ENCODE data around the gene MDGA2. TPM values are rescaled to one million over a fixed set of nuclear protein-coding genes. Genes with fewer than 3 reads are reported as not detected.

MDGA2 gene
- total and polyA plus RNA-seq, 2 of the 8 experiments (the other 6 are each of a cell fraction or from before 2014, with no cell fraction given), result 0.11 to 0.69 TPM

- Histone ChIP-seq H2AFZ (ENCODE audit: low read length) (no peak overlapping the region), H3K14ac (ENCODE audit: insufficient read length) (no peak overlapping the region), H2BK12ac (ENCODE audit: low read depth, low read length) (no peak overlapping the region), H3K79me1 (ENCODE audit: low read depth, low read length) (no peaks in the 10 kb centered on the region), H4K91ac (replicated peaks; ENCODE audit: insufficient read length, low read length) (no peak overlapping the region), H3K23ac (ENCODE audit: insufficient read length) (no peak overlapping the region), H2BK120ac (replicated peaks; ENCODE audit: low read depth, low read length) (no peak overlapping the region), H3K4me2 (ENCODE audit: insufficient read depth in 1 of 2, low read depth in 2 of 2, low read length in 2 of 2) (no peak overlapping the region), H2AK5ac (ENCODE audit: low read depth, low read length) (no peak overlapping the region), H3K9me3 (ENCODE audit: insufficient read depth in 2 of 2, low read depth in 1 of 2, low read length in 1 of 2) (no peaks in the 10 kb centered on the region), H4K20me1 (replicated peaks in 1 of 2; ENCODE audit: control insufficient read depth in 1 of 2, insufficient read depth in 2 of 2, low read length in 2 of 2) (no peaks in the 10 kb centered on the region), H3K79me2 (ENCODE audit: control insufficient read depth in 1 of 2, insufficient read depth in 2 of 2, low read length in 2 of 2) (no peaks in the 10 kb centered on the region), H4K8ac (ENCODE audit: extremely low read depth, insufficient read depth, low read length) (no peak overlapping the region), H3K4me3 (ENCODE audit: extremely low read depth in 1 of 4, insufficient read depth in 2 of 4, low read depth in 3 of 4, low read length in 4 of 4) (no peak overlapping the region), H2BK5ac (ENCODE audit: low read depth, low read length) (no peak overlapping the region), H3K9ac (replicated peaks in 1 of 4; ENCODE audit: extremely low read depth in 1 of 4, low read depth in 3 of 4, low read length in 3 of 4) (no peak overlapping the region), H2BK15ac (ENCODE audit: low read length) (no peak overlapping the region), H3K27ac (ENCODE audit: low read depth, low read length) (no peak overlapping the region), H3K36me3 (ENCODE audit: control insufficient read depth in 2 of 4, insufficient read depth in 4 of 4, low read length in 3 of 4) (no peaks in the 10 kb centered on the region), H3K23me2 (ENCODE audit: low read depth, low read length) (no peaks in the 10 kb centered on the region), H4K5ac (ENCODE audit: insufficient read length, low read depth, low read length) (no peak overlapping the region), H2BK20ac (ENCODE audit: low read length) (no peak overlapping the region), H3K4ac (replicated peaks; ENCODE audit: insufficient read length, low read depth, low read length) (no peak overlapping the region), H3K18ac (ENCODE audit: extremely low read depth, low read length) (no peak overlapping the region), H3K4me1 (replicated peaks in 1 of 4; ENCODE audit: control insufficient read depth in 3 of 4, insufficient read depth in 4 of 4, low read length in 3 of 4) (no peaks in the 10 kb centered on the region), H3K56ac (replicated peaks; ENCODE audit: insufficient read length, low read depth, low read length) (no peak overlapping the region), H3K27me3 (replicated peaks in 1 of 4; ENCODE audit: control insufficient read depth in 3 of 4, extremely low read depth in 1 of 4, insufficient read depth in 3 of 4, low read length in 3 of 4) (no peaks in the 10 kb centered on the region)
- FAIRE-seq, result no peak
- no peak for DNase-seq (ENCODE audit: low read depth in 1 of 2, low spot score in 2 of 2)
- ChIA-PET CTCF (ENCODE audit: partially characterized antibody) (interaction anchor here (0.7 kb wide), 1 partner anchor 212 kb away, joined by 3 read pairs; no protein-coding TSS in a partner anchor), POLR2A (ENCODE audit: partially characterized antibody) (no interaction called here)
- no peak for TF ChIP-seq PHF8 (conservative IDR thresholded peaks at IDR 0.05; ENCODE audit: low read depth, low read length)
- TF ChIP-seq ASH2L (IDR thresholded peaks at IDR 0.05; ENCODE audit: low read length), result no peak
- no peak for TF ChIP-seq E2F6 (IDR thresholded peaks at IDR 0.05)
- TF ChIP-seq GTF2F1 (IDR thresholded peaks at IDR 0.05; ENCODE audit: borderline replicate concordance, low read depth, low read length), result no peak
- no peak for TF ChIP-seq FOSL1 (IDR thresholded peaks at IDR 0.05; ENCODE audit: insufficient read depth, low read depth, low read length)
- TF ChIP-seq BACH1 (IDR thresholded peaks at IDR 0.05; ENCODE audit: low read length), result no peak
- no peak for TF ChIP-seq POU5F1 (IDR thresholded peaks at IDR 0.05; ENCODE audit: low read depth, low read length)
- TF ChIP-seq POLR2A (IDR thresholded peaks at IDR 0.05; ENCODE audit: control extremely low read depth in 1 of 2, low read depth in 2 of 2, low read length in 2 of 2), result no peak
- no peak for TF ChIP-seq NRF1 (IDR thresholded peaks at IDR 0.05; ENCODE audit: low read depth, low read length)
Observed at GRCh38 chr14:47153746-47154145, 521.7 kb downstream of the MDGA2 start.

Measured in H1 (cell line).